ENCODE measurements around the gene CSMD2.

The CSMD2 gene

DNA sequence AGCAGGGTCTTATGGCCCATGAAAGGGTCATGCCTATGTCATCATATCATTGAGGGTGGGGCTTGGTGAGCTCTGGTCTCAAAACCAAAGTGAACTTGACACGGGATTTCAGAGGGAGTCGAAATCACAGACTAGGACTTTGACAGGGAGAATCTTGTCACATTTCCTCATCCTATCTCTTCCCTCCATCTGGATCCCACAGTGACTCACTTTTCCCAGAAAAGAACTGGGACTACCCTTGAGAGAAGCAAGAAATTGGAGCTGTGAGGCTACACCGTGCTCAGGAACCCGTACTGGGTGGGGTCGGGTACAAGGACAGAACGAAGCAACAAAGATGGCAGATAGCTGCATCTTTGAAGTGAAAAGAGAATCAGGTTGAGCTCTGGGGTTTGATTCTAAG, 623.1 kb downstream of the CSMD2 start:
- Histone ChIP-seq H3K9me3 (ENCODE audit: insufficient read depth, low read length) (no peaks in the 10 kb centered on the region), H3K4me2 (ENCODE audit: low read length) (no peak overlapping the region), H4K20me1 (ENCODE audit: insufficient read depth, low read length) (no peaks in the 10 kb centered on the region), H3K9ac (ENCODE audit: low read length) (no peak overlapping the region), H3K36me3 (replicated peaks; ENCODE audit: low read depth, low read length) (no peaks in the 10 kb centered on the region), H3K4me1 (ENCODE audit: low read length) (no peaks in the 10 kb centered on the region), H3K27ac (ENCODE audit: low read length) (no peak overlapping the region), H3K4me3 (ENCODE audit: low read length) (no peak overlapping the region), H3K79me2 (ENCODE audit: low read length) (no peaks in the 10 kb centered on the region), H3K27me3 (ENCODE audit: low read depth, low read length) (no peaks in the 10 kb centered on the region; the same call in 1 of the 2 replicates), H2AFZ (ENCODE audit: low read depth, low read length) (no peak overlapping the region)
- TF ChIP-seq EZH2phosphoT487 (IDR thresholded peaks at IDR 0.05; ENCODE audit: low read depth): no peak
- TF ChIP-seq, protein P1, sequence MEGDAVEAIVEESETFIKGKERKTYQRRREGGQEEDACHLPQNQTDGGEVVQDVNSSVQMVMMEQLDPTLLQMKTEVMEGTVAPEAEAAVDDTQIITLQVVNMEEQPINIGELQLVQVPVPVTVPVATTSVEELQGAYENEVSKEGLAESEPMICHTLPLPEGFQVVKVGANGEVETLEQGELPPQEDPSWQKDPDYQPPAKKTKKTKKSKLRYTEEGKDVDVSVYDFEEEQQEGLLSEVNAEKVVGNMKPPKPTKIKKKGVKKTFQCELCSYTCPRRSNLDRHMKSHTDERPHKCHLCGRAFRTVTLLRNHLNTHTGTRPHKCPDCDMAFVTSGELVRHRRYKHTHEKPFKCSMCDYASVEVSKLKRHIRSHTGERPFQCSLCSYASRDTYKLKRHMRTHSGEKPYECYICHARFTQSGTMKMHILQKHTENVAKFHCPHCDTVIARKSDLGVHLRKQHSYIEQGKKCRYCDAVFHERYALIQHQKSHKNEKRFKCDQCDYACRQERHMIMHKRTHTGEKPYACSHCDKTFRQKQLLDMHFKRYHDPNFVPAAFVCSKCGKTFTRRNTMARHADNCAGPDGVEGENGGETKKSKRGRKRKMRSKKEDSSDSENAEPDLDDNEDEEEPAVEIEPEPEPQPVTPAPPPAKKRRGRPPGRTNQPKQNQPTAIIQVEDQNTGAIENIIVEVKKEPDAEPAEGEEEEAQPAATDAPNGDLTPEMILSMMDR (IDR thresholded peaks at IDR 0.05; ENCODE audit: low read depth, low read length): no peak

DNA sequence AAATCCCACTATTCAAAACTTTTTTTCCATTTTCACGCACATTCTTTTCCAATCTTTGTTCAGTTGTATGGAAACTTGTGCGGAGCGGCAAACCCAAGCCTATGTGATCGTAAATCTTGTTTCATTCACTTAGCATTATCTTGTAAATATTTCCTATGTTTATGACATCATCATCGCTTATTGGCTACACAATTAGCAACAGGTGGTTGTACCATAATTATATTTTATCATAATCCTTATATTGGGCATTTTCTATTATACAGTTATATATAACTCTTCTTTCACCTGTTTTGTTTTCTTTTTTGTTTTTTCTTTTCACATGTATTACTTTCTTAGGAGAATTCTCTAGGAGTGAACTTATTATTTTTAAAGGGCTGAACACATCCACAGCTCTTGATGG, 627.1 kb downstream of the CSMD2 start:
- H2AFZ ChIP-seq (ENCODE audit: low read depth, low read length): no peak overlapping the region
- no peak overlapping the region for H3K4me2 ChIP-seq (ENCODE audit: low read length)
- no peaks in the 10 kb centered on the region for H3K4me1 ChIP-seq (ENCODE audit: low read length)
- H3K27ac ChIP-seq (ENCODE audit: low read length): no peak overlapping the region
- TF ChIP-seq, protein P1 (IDR thresholded peaks at IDR 0.05; ENCODE audit: low read depth, low read length): no peak
- no peak for TF ChIP-seq EZH2phosphoT487 (IDR thresholded peaks at IDR 0.05; ENCODE audit: low read depth)
- no peaks in the 10 kb centered on the region for H3K36me3 ChIP-seq (replicated peaks; ENCODE audit: low read depth, low read length)
- H3K79me2 ChIP-seq (ENCODE audit: low read length): no peaks in the 10 kb centered on the region
- no peak overlapping the region for H3K9ac ChIP-seq (ENCODE audit: low read length)
- no peaks in the 10 kb centered on the region for H3K9me3 ChIP-seq (ENCODE audit: insufficient read depth, low read length)
- H4K20me1 ChIP-seq (ENCODE audit: insufficient read depth, low read length): no peaks in the 10 kb centered on the region
- H3K27me3 ChIP-seq (ENCODE audit: low read depth, low read length): no peaks in the 10 kb centered on the region
- no peak overlapping the region for H3K4me3 ChIP-seq (ENCODE audit: low read length)

DNA sequence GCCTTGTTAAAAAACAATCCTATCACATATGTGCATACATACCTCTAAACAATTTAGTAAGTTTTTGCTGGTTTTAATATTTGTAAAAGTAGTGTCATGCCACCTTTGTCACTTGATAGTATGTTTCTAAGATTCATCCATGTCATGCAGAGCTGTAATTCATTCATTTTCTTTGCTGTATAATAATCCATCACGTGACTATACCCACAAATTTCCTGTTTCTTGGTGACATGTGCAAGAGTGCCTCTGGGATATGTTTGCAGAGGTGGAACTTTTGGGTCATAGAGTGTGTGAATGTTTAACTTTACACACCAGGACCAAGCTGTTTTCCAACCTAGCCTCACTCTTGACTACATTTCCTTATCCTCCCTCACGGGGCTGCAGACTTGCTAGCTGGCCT, 629.7 kb downstream of the CSMD2 start:
- Histone ChIP-seq H3K4me3 (ENCODE audit: low read length) (no peak overlapping the region), H3K4me2 (ENCODE audit: low read length) (no peak overlapping the region), H3K36me3 (replicated peaks; ENCODE audit: low read depth, low read length) (no peaks in the 10 kb centered on the region), H3K9me3 (ENCODE audit: insufficient read depth, low read length) (no peaks in the 10 kb centered on the region), H2AFZ (ENCODE audit: low read depth, low read length) (no peak overlapping the region), H4K20me1 (ENCODE audit: insufficient read depth, low read length) (no peaks in the 10 kb centered on the region), H3K9ac (ENCODE audit: low read length) (no peak overlapping the region), H3K79me2 (ENCODE audit: low read length) (no peaks in the 10 kb centered on the region), H3K27me3 (ENCODE audit: low read depth, low read length) (no peaks in the 10 kb centered on the region), H3K4me1 (ENCODE audit: low read length) (no peaks in the 10 kb centered on the region), H3K27ac (ENCODE audit: low read length) (no peak overlapping the region)
- TF ChIP-seq EZH2phosphoT487 (IDR thresholded peaks at IDR 0.05; ENCODE audit: low read depth): no peak
- TF ChIP-seq, protein P1 (IDR thresholded peaks at IDR 0.05; ENCODE audit: low read depth, low read length): no peak

DNA sequence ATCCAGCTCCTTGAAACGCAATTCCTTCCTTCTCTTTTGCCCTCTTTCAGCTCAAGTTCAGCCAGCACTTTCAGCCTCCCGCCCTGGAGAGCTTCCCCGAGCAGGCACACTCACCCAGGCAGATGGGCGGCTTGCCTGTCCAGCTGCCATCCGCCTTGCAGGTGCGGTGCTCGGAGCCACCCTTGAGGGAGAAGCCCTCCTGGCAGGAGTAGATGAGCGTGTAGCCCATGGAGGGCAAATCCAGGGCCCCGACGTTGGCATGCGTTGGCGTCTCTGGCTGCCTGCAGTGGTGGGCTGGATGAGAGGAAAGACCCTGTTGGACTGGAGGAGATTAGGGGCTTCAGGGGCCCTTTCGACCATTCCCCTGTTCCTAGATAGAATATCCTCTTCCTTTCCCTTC, 632.1 kb downstream of the CSMD2 start:
- Histone ChIP-seq H3K36me3 (replicated peaks; ENCODE audit: low read depth, low read length) (no peaks in the 10 kb centered on the region), H3K4me3 (ENCODE audit: low read length) (no peak overlapping the region), H3K9ac (ENCODE audit: low read length) (no peak overlapping the region), H3K27ac (ENCODE audit: low read length) (no peak overlapping the region), H3K4me2 (ENCODE audit: low read length) (no peak overlapping the region), H3K27me3 (ENCODE audit: low read depth, low read length) (no peaks in the 10 kb centered on the region), H4K20me1 (ENCODE audit: insufficient read depth, low read length) (no peaks in the 10 kb centered on the region), H3K4me1 (ENCODE audit: low read length) (no peaks in the 10 kb centered on the region), H3K9me3 (ENCODE audit: insufficient read depth, low read length) (no peaks in the 10 kb centered on the region), H3K79me2 (ENCODE audit: low read length) (no peaks in the 10 kb centered on the region), H2AFZ (ENCODE audit: low read depth, low read length) (no peak overlapping the region)
- TF ChIP-seq, protein P1 (IDR thresholded peaks at IDR 0.05; ENCODE audit: low read depth, low read length): no peak
- no peak for TF ChIP-seq EZH2phosphoT487 (IDR thresholded peaks at IDR 0.05; ENCODE audit: low read depth)
